ENCODE measurements around the gene PIK3R3.

DNA sequence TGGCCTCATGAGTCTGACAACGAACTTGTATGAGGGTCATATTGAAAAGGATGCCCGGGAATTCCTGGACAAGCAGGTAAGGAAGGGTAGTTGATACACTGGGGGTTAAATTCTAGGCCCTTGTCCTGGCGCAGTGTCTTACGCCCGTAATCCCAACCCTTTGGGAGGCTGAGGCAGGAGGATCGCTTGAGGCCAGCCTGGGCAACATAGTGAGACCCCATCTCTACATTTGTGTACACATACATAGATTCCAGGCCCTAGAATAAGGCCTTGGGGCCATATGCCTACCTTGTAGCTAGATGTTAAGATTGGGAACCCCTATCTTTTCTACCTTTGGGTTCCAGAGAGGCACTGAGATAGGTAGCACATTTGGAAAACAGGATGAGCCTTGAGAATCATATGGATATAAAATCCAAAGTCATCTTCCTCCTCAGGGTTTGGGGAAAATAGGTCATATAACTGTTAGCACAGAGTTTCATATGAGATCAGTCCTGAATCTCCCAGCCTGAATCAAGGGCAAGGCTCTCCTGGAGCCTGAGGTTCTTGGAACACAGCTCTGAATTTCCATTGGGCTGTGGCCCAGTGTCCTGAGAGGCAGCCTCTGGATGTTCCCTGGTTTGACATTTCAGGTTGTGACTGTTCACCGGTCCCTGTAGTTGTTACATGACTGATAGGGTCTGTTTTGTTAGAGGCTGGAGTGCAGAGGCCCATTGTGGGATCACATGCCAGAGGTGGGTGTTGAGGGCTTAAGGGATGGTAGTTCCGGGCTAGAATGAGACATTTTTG is 104.4 kb downstream of the PIK3R3 start:
- TF ChIP-seq POLR2A (IDR thresholded peaks at IDR 0.05; ENCODE audit: low read depth, low read length) (no peak), CTCF (IDR thresholded peaks at IDR 0.05; ENCODE audit: extremely low read depth in 1 of 2, insufficient read depth in 1 of 2, low read depth in 1 of 2, low read length in 2 of 2) (no peak), POLR2AphosphoS5 (IDR thresholded peaks at IDR 0.05; ENCODE audit: insufficient read depth, low read depth, low read length) (no peak), MYC (IDR thresholded peaks at IDR 0.05; ENCODE audit: low read depth, low read length) (no peak), GATA2 (IDR thresholded peaks at IDR 0.05; ENCODE audit: insufficient read depth, insufficient read length, low read depth, low read length) (no peak), EZH2 (IDR thresholded peaks at IDR 0.05; ENCODE audit: borderline replicate concordance, low read depth, low read length, severe bottlenecking) (no peak)
